Neural progenitor cell (in vitro differentiated cells): Measurements from ENCODE around the gene FBXL20.

Source experiments
- EZH2 ChIP-seq: fragments of 200-600 bp; sonication (generic); IDR thresholded peaks from 2 replicates; pipeline ENCODE4 v1.6.1; 2017; ENCODE audit warnings: antibody characterized with exemption, mild to moderate bottlenecking, moderate library complexity
- EZH2phosphoT487 ChIP-seq: fragments of 200-600 bp; sonication (generic); IDR thresholded peaks from 2 replicates; pipeline ENCODE4 v1.6.1; 2017; ENCODE audit warnings: antibody characterized with exemption
- TF ChIP-seq, protein P1 (sequence below): fragments of 200-600 bp; sonication (generic); IDR thresholded peaks from 2 replicates; pipeline ENCODE4 v1.5.1; 2017; ENCODE audit warnings: antibody characterized with exemption, mild to moderate bottlenecking

DNA sequence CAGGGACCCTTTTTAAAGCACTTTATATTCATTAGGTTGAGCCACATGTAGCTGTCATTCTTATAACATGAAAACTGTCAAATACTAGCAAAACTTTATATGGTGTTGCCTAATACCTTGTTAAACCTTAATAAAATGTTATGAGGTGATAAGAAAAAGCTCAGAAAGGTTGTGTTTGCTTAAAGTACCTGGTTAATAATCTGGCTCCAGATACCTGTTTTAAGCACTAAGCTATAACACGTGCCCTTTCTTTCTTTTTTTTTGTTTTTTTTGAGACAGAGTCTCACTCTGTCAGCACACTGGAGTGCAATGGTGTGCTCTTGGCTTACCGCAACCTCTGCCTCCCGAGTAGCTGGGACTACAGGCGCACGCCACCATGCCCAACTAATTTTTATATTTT, 116.7 kb downstream of the FBXL20 start:
- TF ChIP-seq, protein P1, sequence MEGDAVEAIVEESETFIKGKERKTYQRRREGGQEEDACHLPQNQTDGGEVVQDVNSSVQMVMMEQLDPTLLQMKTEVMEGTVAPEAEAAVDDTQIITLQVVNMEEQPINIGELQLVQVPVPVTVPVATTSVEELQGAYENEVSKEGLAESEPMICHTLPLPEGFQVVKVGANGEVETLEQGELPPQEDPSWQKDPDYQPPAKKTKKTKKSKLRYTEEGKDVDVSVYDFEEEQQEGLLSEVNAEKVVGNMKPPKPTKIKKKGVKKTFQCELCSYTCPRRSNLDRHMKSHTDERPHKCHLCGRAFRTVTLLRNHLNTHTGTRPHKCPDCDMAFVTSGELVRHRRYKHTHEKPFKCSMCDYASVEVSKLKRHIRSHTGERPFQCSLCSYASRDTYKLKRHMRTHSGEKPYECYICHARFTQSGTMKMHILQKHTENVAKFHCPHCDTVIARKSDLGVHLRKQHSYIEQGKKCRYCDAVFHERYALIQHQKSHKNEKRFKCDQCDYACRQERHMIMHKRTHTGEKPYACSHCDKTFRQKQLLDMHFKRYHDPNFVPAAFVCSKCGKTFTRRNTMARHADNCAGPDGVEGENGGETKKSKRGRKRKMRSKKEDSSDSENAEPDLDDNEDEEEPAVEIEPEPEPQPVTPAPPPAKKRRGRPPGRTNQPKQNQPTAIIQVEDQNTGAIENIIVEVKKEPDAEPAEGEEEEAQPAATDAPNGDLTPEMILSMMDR: no peak
- TF ChIP-seq EZH2 (no peak), EZH2phosphoT487 (no peak)
